ENCODE data around the gene NCEH1.

DNA sequence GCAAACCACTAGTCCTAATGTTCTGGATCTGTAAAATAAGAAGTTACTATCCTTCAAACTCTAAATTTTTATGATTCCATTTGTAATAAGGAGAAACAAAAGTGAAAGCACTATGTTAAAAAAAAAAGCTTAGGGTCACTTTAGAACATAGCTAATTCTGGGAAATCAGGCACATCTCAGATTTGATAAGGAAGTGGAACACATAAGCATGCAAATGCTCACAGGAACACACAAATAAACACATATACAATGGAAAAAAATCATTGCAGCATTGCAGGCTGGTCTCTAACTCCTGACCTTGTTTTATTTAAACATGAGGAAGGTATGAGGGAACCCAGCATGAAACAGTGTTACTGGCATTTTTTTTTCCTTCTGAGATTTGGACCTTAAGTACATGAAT is 124.4 kb downstream of the NCEH1 start:
- TF ChIP-seq CBX5 (IDR thresholded peaks at IDR 0.05; ENCODE audit: low read depth) (no peak), SRF (IDR thresholded peaks at IDR 0.05; ENCODE audit: low read depth in 2 of 2, low read length in 2 of 2) (no peak), EZH2 (IDR thresholded peaks at IDR 0.05; ENCODE audit: borderline replicate concordance, control insufficient read depth, low read depth, low read length) (no peak), JUND (IDR thresholded peaks at IDR 0.05; ENCODE audit: low read depth, low read length) (no peak), EED (IDR thresholded peaks at IDR 0.05; ENCODE audit: low read depth) (no peak), SP1 (IDR thresholded peaks at IDR 0.05; ENCODE audit: low read depth, low read length) (no peak), POLR2A (IDR thresholded peaks at IDR 0.05; ENCODE audit: low read depth, low read length) (no peak)
- TF ChIP-seq, protein P1, sequence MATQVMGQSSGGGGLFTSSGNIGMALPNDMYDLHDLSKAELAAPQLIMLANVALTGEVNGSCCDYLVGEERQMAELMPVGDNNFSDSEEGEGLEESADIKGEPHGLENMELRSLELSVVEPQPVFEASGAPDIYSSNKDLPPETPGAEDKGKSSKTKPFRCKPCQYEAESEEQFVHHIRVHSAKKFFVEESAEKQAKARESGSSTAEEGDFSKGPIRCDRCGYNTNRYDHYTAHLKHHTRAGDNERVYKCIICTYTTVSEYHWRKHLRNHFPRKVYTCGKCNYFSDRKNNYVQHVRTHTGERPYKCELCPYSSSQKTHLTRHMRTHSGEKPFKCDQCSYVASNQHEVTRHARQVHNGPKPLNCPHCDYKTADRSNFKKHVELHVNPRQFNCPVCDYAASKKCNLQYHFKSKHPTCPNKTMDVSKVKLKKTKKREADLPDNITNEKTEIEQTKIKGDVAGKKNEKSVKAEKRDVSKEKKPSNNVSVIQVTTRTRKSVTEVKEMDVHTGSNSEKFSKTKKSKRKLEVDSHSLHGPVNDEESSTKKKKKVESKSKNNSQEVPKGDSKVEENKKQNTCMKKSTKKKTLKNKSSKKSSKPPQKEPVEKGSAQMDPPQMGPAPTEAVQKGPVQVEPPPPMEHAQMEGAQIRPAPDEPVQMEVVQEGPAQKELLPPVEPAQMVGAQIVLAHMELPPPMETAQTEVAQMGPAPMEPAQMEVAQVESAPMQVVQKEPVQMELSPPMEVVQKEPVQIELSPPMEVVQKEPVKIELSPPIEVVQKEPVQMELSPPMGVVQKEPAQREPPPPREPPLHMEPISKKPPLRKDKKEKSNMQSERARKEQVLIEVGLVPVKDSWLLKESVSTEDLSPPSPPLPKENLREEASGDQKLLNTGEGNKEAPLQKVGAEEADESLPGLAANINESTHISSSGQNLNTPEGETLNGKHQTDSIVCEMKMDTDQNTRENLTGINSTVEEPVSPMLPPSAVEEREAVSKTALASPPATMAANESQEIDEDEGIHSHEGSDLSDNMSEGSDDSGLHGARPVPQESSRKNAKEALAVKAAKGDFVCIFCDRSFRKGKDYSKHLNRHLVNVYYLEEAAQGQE (IDR thresholded peaks at IDR 0.05; ENCODE audit: low read depth, low read length), result no peak
- TF ChIP-seq, protein P2, sequence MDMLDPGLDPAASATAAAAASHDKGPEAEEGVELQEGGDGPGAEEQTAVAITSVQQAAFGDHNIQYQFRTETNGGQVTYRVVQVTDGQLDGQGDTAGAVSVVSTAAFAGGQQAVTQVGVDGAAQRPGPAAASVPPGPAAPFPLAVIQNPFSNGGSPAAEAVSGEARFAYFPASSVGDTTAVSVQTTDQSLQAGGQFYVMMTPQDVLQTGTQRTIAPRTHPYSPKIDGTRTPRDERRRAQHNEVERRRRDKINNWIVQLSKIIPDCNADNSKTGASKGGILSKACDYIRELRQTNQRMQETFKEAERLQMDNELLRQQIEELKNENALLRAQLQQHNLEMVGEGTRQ (IDR thresholded peaks at IDR 0.05; ENCODE audit: borderline replicate concordance, low read depth, low read length), result no peak
- TF ChIP-seq, protein P3, sequence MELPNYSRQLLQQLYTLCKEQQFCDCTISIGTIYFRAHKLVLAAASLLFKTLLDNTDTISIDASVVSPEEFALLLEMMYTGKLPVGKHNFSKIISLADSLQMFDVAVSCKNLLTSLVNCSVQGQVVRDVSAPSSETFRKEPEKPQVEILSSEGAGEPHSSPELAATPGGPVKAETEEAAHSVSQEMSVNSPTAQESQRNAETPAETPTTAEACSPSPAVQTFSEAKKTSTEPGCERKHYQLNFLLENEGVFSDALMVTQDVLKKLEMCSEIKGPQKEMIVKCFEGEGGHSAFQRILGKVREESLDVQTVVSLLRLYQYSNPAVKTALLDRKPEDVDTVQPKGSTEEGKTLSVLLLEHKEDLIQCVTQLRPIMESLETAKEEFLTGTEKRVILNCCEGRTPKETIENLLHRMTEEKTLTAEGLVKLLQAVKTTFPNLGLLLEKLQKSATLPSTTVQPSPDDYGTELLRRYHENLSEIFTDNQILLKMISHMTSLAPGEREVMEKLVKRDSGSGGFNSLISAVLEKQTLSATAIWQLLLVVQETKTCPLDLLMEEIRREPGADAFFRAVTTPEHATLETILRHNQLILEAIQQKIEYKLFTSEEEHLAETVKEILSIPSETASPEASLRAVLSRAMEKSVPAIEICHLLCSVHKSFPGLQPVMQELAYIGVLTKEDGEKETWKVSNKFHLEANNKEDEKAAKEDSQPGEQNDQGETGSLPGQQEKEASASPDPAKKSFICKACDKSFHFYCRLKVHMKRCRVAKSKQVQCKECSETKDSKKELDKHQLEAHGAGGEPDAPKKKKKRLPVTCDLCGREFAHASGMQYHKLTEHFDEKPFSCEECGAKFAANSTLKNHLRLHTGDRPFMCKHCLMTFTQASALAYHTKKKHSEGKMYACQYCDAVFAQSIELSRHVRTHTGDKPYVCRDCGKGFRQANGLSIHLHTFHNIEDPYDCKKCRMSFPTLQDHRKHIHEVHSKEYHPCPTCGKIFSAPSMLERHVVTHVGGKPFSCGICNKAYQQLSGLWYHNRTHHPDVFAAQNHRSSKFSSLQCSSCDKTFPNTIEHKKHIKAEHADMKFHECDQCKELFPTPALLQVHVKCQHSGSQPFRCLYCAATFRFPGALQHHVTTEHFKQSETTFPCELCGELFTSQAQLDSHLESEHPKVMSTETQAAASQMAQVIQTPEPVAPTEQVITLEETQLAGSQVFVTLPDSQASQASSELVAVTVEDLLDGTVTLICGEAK (IDR thresholded peaks at IDR 0.05; ENCODE audit: borderline replicate concordance), result no peak
- TF ChIP-seq, protein P4, sequence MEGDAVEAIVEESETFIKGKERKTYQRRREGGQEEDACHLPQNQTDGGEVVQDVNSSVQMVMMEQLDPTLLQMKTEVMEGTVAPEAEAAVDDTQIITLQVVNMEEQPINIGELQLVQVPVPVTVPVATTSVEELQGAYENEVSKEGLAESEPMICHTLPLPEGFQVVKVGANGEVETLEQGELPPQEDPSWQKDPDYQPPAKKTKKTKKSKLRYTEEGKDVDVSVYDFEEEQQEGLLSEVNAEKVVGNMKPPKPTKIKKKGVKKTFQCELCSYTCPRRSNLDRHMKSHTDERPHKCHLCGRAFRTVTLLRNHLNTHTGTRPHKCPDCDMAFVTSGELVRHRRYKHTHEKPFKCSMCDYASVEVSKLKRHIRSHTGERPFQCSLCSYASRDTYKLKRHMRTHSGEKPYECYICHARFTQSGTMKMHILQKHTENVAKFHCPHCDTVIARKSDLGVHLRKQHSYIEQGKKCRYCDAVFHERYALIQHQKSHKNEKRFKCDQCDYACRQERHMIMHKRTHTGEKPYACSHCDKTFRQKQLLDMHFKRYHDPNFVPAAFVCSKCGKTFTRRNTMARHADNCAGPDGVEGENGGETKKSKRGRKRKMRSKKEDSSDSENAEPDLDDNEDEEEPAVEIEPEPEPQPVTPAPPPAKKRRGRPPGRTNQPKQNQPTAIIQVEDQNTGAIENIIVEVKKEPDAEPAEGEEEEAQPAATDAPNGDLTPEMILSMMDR (IDR thresholded peaks at IDR 0.05 in 2 of 3, conservative IDR thresholded peaks at IDR 0.05 in 1 of 3; ENCODE audit: control insufficient read depth in 2 of 3, extremely low read depth in 1 of 3, insufficient read depth in 1 of 3, low read depth in 3 of 3, low read length in 3 of 3), result no peak
